GM23338 (cell line): ENCODE measurements around the gene MRE11.

Experiments used
- CREB1 ChIP-seq: fragments of 250-450 bp; sonication (Bioruptor Pico); IDR thresholded peaks from 2 replicates; pipeline ENCODE4 v1.5.0; 2020; ENCODE audit warnings: low read depth, mild to moderate bottlenecking, moderate library complexity
- CTCF ChIP-seq, 2 experiments: fragments of 200-600 bp in 1 of 2; sonication (generic) in 1 of 2; conservative IDR thresholded peaks; 2 replicates each; pipeline versions ENCODE4 v1.5.1 to v1.6.1; 2016 to 2017; ENCODE audit warnings: antibody characterized with exemption in 2 of 2, low read depth in 2 of 2, mild to moderate bottlenecking in 2 of 2, moderate library complexity in 1 of 2
- ETS1 ChIP-seq: IDR thresholded peaks from 2 replicates; pipeline ENCODE4 v1.6.1; 2016; ENCODE audit warnings: antibody characterized with exemption
- EZH2 ChIP-seq: fragments of 200-600 bp; sonication (generic); IDR thresholded peaks from one replicate; pipeline ENCODE4 v1.8.0; 2017; ENCODE audit warnings: antibody characterized with exemption, mild to moderate bottlenecking, low read depth; ENCODE audit not compliant: unreplicated experiment
- EZH2phosphoT487 ChIP-seq: fragments of 200-600 bp; sonication (generic); IDR thresholded peaks from one replicate; pipeline ENCODE4 v1.8.1; 2018; ENCODE audit warnings: antibody characterized with exemption; ENCODE audit not compliant: unreplicated experiment
- JUNB ChIP-seq: IDR thresholded peaks from one replicate; pipeline ENCODE4 v1.6.1; 2016; ENCODE audit warnings: antibody characterized with exemption; ENCODE audit not compliant: unreplicated experiment
- POLR2AphosphoS5 ChIP-seq: IDR thresholded peaks from 2 replicates; pipeline ENCODE4 v1.6.1; 2016; ENCODE audit warnings: antibody characterized with exemption, low read depth
- REST ChIP-seq: IDR thresholded peaks from one replicate; pipeline ENCODE4 v1.6.1; 2018; ENCODE audit warnings: antibody characterized with exemption; ENCODE audit not compliant: unreplicated experiment
- ZNF462 ChIP-seq: fragments of 250-450 bp; sonication (Bioruptor Pico); IDR thresholded peaks from 2 replicates; pipeline ENCODE4 v1.5.0; 2020; ENCODE audit warnings: mild to moderate bottlenecking, moderate library complexity

- TF ChIP-seq EZH2phosphoT487 (no peak), CTCF (conservative IDR thresholded peaks at IDR 0.05; ENCODE audit: low read depth in 2 of 2) (no peak), JUNB (no peak), REST (no peak), EZH2 (no peak), ZNF462 (no peak), POLR2AphosphoS5 (no peak), ETS1 (no peak), CREB1 (CRISPR knock-in tag) (no peak)
These were observed 45.8 kb upstream of the MRE11 start for GRCh38 chr11:94539420-94539819.
